NCI-H2081 (cell line): ENCODE data around the gene RPTOR.

ENCODE experiments used
- DNase-seq, 2 experiments: peaks; one replicate each; lab custom pipeline; 2025; lab: John Stamatoyannopoulos, UW

RPTOR gene

DNA sequence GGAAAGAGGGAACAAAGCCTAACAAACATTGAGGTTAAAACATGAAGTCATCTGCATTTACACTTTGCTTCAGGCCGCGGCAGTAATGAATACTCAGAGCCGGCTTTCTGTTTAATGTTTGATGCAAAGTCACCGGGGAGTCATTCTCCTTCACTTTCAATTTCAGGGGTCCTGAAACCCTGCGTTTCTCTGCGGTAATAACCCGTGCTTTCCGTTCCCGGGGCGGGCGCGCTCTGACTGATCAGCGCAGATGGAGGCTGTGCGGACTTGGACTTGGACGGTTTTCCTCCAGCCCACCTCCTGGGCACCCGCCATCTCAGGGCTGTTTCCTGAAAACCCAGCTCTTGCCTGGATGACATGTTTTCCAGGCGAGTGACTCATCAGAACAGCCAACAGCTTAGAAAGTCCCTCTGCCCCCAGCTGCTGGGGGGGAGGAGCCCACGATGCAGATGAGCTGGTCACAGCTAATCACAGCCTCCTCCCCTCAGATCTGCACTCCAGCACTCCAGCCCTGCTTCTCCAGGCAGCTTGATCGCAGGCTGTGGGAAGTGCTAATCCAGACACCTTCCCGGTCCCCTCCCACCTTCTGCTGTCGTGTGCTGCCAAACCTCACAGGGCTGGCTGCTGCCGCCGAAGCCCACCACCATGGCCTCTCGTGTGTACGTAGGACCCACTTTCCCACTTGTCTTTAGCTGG, 288.4 kb downstream of the RPTOR start:
- peak; percentile 94 to 98 for DNase-seq

DNA sequence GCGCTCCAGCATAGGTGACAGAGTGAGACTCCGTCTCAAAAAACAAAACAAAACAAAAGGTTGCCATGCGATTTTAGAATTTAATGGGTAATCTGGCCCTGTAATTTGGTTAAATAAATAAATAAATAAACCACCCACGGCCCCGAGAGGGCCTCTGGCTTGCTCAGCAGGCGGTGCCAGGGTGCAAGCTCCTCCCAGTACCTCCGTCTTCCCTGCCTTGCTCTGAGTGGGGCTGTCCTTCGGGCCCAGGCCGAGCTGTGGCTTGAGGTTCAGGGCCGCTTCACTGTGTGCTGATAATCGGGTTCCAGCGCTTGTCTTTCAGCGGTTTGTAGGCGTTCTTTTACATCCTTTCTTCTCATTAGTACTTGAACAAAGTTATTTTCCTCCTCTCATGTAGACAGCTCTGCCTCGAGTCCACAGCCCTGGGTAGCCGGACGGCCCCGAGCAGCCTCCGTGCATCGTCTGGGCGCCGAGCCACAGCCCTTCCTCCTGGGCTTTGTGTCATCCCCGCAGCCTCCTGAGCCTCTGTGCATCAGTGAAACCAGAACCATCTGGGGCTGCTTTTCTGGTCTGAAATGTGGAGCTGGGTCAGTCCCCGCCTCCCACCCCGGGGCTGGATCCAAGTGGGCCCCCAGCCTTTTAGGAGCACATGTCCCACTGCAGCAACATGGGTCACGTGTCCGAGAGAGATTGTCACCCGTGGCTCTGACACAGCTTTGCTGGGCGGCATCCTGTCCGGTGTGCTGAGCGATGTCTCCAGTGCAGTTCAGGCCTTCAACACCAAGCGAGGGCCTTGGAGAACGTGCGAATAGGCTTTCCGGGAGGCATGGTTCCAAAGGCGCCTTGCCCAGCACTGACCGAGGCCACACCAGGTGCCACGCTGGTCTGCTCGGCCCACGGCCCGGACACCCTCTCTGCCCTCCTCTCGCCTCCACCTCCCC, 289.6 kb downstream of the RPTOR start:
- DNase-seq: no peak

GRCh38 chr17:80834893-80835275, 290.2 kb downstream of the RPTOR start:
- no peak for DNase-seq

DNA sequence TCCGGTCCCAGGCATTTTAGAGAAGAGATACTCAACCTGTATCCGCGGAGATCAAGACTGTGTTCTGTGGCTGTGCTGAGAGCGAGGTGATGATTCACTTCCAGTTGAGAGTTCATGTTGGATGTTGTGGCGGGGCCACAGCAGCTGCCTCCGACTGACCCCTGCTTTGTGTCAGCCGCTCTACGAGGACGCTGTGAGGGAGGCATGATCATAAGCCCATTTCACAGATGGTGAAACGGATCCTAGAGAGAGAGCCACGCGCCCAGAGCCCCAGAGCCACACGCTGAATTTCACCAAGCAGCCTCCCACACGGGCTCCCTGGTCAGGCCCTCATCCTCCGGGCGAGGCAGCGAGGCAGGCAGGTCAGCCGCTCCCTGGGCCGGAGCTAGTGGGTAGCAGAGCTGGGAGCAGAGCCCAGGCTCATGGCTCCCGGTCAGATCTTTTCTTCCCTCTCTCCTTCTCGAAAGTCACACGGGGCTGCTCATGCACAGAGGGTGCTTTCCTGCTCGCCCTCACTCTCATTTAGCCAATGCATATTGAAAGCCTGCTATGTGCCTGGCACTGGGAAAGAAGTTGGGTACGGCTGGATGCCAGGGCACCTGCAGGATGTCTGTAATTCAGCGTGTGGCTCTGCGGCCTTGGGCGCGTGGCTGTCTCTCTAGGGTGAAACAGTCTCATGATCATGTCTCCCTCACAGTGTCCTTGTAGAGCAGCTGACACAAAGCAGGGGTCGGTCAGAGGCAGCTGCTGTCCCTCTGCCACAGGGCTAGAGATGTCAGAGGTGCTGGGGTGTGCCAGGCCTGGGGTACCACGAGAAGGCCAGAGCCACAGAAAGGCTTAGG, 291.4 kb downstream of the RPTOR start:
- no peak for DNase-seq

DNA sequence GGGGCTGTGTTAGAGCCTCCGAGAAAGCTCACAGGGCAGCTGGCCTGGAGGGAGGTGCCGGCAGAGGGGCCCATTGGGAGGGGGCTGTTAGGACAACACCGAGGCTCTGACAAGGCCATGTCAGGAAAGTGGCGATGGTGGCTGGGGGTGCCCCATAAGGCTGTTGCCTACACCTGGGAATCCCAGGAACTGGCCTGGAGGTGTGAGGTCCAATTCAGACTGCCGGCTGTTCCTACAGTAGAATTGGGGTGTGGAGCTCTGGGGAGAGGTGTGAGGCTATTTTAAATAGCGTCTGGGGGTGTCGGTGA, 292.0 kb downstream of the RPTOR start:
- no peak for DNase-seq

GRCh38 chr17:80836971-80837481, 292.4 kb downstream of the RPTOR start:
- peak in 1 of 2 experiments; percentile 17 for DNase-seq

DNA sequence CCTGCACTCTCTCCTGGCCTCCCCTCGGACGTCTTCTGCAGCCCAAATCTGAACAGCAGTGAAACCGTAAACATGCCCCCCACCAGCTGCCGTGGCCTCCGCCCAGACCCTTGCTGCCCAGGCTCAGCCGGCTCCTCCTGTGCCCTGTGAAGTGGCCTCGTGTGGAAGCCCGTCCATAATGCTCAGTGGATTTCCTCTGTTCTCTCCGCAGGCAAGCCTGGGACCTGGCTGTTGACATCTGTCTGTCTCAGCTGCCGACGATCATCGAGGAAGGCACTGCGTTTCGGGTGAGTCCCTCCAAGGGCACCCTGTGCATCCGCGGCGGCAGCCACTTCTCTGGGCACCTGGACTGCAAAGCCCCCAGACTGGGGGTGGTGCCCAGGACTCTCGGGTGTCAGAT, 293.1 kb downstream of the RPTOR start:
- DNase-seq: no peak

DNA sequence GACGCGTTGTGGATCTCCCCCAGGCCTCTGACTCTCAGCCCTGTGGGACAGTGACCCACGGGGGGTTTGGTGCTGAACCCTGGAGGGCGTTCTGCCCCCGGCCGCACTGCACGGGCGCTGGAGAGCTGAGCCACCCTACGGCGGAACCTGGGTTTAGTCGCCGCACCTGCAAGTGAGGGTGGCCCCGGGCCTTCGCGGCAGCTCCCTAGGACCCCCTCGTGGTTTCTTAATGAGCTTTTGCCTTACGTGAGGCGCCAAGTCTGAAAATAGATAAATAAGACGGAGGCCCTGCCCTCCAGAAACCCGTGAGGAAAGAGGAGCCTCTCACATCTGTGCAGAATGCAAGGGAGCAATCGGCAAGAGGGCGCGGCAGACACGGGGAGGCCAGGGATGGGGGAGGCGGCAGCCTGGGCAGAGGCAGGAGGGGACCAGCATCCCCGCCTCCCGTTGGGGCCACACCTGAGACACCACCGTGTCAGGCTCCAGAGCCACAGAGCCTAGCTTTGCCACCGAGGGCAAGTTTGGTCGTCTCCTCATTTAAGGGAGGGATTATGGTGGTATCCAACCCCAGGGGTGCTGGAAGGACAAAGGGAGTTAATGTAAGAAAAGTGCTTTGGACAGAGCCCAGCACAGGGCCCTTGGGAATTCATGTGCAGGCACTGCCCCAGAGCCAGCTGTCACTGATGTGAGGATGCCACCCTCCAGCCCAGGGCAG, 293.8 kb downstream of the RPTOR start:
- peak in 1 of 2 experiments; percentile 19 for DNase-seq

- DNase-seq: no peak
These were observed 294.3 kb downstream of the RPTOR start for GRCh38 chr17:80839026-80839345.

DNA sequence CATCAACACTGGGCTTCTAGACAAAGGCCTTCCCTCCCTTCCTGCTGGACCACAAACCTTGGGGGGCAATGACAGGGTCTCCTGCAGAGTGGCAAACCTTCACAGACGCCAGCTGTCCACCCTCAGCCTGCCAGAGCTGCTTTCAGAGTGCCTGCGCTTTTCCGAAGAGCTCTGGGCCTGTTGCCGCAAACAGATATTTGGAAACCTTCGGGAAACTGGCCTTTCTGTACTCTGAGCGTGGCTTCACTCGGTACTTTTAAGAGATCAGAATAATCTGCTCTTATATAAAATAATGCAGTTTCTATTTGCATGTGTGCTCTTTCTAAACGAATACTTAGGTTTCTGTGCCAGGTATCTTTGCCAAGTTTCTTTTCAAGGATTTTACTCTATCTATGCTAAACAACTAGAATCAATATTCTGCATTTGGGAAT, 294.9 kb downstream of the RPTOR start:
- DNase-seq: no peak

DNA sequence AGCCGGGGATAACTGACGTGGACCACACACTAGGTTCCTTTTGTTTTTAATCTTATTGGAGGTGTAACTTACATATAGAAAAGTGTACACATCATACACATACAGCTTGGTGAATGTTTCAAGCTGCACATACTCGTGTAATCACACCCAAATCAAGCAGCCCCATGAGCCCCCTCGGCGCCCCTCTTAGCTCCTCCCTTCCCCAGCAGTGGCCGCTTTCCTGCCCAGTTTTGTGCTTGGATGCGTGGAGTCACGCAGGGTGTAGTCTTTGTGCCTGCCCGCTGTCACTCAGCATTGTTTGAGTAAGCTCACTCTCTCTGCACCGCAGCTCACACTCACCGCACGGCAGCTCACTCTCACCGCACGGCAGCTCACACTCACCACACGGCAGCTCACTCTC, 295.3 kb downstream of the RPTOR start:
- no peak for DNase-seq

DNA sequence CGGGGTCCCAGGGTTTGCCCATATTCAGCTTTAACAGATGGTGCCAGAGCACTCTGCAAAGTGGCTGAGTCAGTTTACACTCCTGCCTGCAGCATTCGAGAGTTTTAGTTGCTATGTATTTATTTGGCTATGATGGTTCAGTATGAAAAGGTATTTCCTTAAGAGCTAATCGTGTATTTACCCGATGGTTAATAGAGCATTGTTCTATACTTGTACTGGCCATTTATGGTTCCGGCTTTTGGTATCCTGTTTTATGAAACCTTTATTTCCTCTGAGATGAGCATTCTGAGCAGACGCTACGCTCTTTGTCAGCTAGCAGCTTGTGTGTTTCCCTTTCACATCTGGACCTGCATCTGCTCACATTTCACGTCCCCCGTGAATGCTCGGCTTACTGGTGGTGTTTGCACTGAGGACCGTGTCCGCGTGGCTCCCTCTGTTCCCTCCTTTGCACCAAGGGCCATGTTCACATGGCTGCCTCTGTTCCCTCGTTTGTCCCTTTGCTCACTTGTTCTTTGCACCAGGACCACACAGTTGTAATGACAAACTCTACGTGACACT, 297.9 kb downstream of the RPTOR start:
- no peak for DNase-seq

DNA sequence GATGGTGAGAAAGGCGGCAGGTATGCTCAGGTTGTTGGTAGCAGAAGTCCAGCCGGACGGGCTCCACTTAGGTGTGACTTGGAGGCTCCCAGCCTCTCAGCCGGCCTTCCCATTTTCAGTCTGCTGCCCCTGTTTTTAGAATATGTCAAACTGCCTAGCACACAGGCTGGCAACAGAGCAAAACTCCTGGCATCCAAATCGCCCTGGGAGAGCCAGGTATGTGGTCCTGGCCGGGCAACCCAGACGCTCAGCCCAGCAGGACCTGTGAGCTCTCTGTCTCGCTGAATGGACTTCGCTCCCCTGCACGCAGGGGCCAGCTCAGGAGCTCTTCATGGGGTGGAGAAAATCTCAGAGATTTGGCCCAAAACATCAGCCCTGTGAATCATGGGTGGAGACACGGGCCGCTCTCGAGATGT, 299.1 kb downstream of the RPTOR start:
- no peak for DNase-seq

- no peak for DNase-seq
These were observed 299.9 kb downstream of the RPTOR start for GRCh38 chr17:80844418-80844990.

GRCh38 chr17:80845069-80845862, 300.6 kb downstream of the RPTOR start:
- DNase-seq: no peak

DNA sequence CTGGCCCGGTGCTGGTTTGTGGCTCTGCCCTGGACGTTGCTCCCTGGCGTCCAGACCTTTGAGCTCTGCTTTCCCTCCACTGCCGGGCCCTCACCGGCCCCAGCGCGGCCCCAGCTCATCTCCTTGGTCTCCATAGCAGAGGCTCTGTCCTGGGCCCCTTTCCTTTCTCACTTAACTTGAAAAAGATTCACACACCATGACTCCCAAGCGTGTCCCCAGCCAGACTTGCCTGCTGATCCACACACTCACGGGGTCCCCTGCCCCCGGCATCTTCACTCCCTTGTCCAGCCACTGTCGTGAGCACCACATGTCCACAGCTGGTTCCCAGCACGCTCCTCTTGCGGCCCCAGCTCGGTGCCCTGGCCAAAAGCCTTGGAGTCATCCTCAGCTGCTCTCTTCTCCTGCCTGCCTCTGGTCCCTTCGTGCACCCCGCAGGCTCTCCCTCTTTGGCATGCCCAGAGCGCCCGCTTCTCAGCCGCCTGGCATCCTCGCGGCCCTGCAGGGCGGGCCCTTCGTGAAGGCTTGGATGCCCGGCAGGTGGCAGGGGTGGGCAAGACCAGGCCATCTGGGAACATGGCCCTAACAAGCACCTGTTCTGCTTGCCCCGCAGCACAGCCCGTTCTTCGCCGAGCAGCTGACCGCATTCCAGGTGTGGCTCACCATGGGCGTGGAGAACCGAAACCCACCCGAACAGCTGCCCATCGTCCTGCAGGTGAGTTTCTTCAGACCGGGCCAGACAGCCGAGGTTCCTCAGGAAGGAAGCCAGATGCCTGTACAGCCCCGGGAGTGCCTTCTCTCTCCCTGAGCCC, 301.4 kb downstream of the RPTOR start:
- no peak for DNase-seq

- DNase-seq: no peak
These were observed 302.3 kb downstream of the RPTOR start for GRCh38 chr17:80846932-80847331.

DNA sequence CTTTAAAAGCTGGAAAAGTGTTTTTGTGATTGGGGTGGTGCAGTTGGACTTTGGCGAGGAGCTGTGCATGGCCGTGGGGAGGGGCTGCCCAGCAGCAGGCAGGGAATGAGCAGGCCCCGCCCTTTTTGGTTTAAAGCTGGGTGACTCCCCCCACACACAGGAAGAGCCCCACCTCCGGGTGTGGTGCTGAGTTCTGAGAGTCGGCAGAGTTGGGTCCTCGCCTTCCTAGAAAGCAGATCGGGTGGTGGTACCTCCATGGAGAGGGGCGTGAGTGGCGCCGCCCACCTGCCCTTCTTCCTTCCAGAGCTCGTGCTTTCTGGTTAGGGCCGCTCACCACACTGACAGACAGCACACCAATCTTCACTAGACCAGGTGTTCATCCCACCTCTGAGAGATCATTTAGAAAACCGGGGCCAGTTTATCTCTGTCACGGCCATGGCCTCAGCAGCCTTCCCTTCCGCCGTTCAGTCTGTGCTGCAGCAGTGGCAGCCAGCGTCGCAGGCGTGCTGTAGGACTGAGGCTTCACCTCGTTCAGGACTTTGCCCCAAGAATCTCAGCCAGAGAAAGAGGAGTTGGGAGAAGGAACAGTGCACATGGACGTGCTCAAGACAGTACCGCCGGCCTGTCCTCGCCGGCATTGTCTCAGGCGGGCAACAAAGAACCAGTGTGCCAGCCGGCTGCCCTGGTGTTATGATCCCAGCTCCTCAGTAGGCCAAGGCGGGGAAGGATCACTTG, 303.0 kb downstream of the RPTOR start:
- no peak for DNase-seq
